Mesenchymal stem cell (in vitro differentiated cells and primary cell): ENCODE results near the gene NOSTRIN.
"Not testable (repeated sequence)": the region's sequence is repeated elsewhere in the genome, so short reads cannot be mapped to it uniquely, and the experiment has no call there.

Experiments
- DNase-seq: peaks from one replicate; pipeline ENCODE4 v3.0.0-alpha.2; 2013
- H2AFZ ChIP-seq: one replicate; pipeline ENCODE4 v1.6.1; 2013; ENCODE audit warnings: low read depth, mild to moderate bottlenecking, control low read depth, inconsistent platforms, low read length, moderate library complexity
- H2AK5ac ChIP-seq: 2 replicates; pipeline ENCODE4 v1.6.1; 2013; ENCODE audit warnings: low read length, moderate library complexity, mild to moderate bottlenecking, inconsistent platforms; ENCODE audit not compliant: severe bottlenecking
- H2BK120ac ChIP-seq: one replicate; pipeline ENCODE4 v1.6.1; 2013; ENCODE audit warnings: low read depth, mild to moderate bottlenecking, inconsistent platforms, low read length, moderate library complexity
- H2BK12ac ChIP-seq, 2 experiments: one replicate each; pipeline ENCODE4 v1.6.1; 2013; ENCODE audit warnings: inconsistent platforms in 2 of 2, low read length in 2 of 2, mild to moderate bottlenecking in 2 of 2, moderate library complexity in 2 of 2, control low read depth in 1 of 2
- H2BK15ac ChIP-seq: one replicate; pipeline ENCODE4 v1.6.1; 2013; ENCODE audit warnings: mild to moderate bottlenecking, low read depth, inconsistent platforms; ENCODE audit not compliant: poor library complexity, severe bottlenecking
- H2BK5ac ChIP-seq: 2 replicates; pipeline ENCODE4 v1.6.1; 2013; ENCODE audit warnings: low read depth, mild to moderate bottlenecking, low read length, control low read depth, inconsistent platforms; ENCODE audit not compliant: poor library complexity, severe bottlenecking
- H3K14ac ChIP-seq, 2 experiments: one replicate each; pipeline ENCODE4 v1.6.1; 2013; ENCODE audit warnings: inconsistent platforms in 2 of 2, low read length in 2 of 2, control low read depth in 1 of 2, mild to moderate bottlenecking in 1 of 2, moderate library complexity in 1 of 2
- H3K18ac ChIP-seq, 2 experiments: one replicate each; pipeline ENCODE4 v1.6.1; 2013; ENCODE audit warnings: inconsistent platforms in 2 of 2, low read length in 2 of 2, control low read depth in 1 of 2, low read depth in 1 of 2, mild to moderate bottlenecking in 1 of 2
- H3K23ac ChIP-seq, 2 experiments: one replicate each; pipeline ENCODE4 v1.6.1; 2013; ENCODE audit warnings: inconsistent platforms in 2 of 2, low read length in 2 of 2, mild to moderate bottlenecking in 2 of 2, moderate library complexity in 2 of 2, control low read depth in 1 of 2
- H3K27ac ChIP-seq: 2 replicates; pipeline ENCODE4 v1.5.1; 2013; ENCODE audit warnings: mild to moderate bottlenecking, moderate library complexity, low read length, control low read depth, inconsistent platforms; ENCODE audit not compliant: poor library complexity, severe bottlenecking
- H3K27me3 ChIP-seq, 2 experiments: 2 replicates each; pipeline versions ENCODE4 v1.6.1 to v1.7.0; 2013; ENCODE audit warnings: low read length in 2 of 2, mild to moderate bottlenecking in 2 of 2, moderate library complexity in 2 of 2, control low read depth in 1 of 2, inconsistent platforms in 1 of 2; ENCODE audit not compliant: control insufficient read depth in 1 of 2, insufficient read depth in 1 of 2
- H3K36me3 ChIP-seq, 2 experiments: 2 replicates each; pipeline versions ENCODE4 v1.6.1 to v1.7.0; 2013; ENCODE audit warnings: low read length in 2 of 2, control low read depth in 1 of 2, inconsistent platforms in 1 of 2, low read depth in 1 of 2, mild to moderate bottlenecking in 1 of 2; ENCODE audit not compliant: insufficient read depth in 2 of 2, control insufficient read depth in 1 of 2
- H3K4ac ChIP-seq, 2 experiments: one replicate each; pipeline ENCODE4 v1.6.1; 2013; ENCODE audit warnings: inconsistent platforms in 2 of 2, low read length in 2 of 2, mild to moderate bottlenecking in 2 of 2, moderate library complexity in 2 of 2, control low read depth in 1 of 2, low read depth in 1 of 2
- H3K4me1 ChIP-seq: 2 replicates; pipeline ENCODE4 v1.6.1; 2013; ENCODE audit warnings: low read depth, low read length, control low read depth; ENCODE audit not compliant: control insufficient read depth, insufficient read depth
- H3K4me2 ChIP-seq: 2 replicates; pipeline ENCODE4 v1.6.1; 2013; ENCODE audit warnings: low read length, mild to moderate bottlenecking, inconsistent platforms; ENCODE audit not compliant: poor library complexity, severe bottlenecking
- H3K4me3 ChIP-seq, 2 experiments: 2 replicates each; pipeline versions ENCODE4 v1.5.1 to v1.7.0; 2013; ENCODE audit warnings: low read length in 2 of 2, mild to moderate bottlenecking in 2 of 2, control low read depth in 1 of 2, low read depth in 1 of 2; ENCODE audit not compliant: insufficient read depth in 1 of 2
- H3K79me1 ChIP-seq: replicated peaks from 2 replicates; pipeline ENCODE4 v1.6.1; 2013; ENCODE audit warnings: mild to moderate bottlenecking, control low read depth, low read length, inconsistent platforms; ENCODE audit not compliant: poor library complexity, severe bottlenecking
- H3K9ac ChIP-seq: 2 replicates; pipeline ENCODE4 v1.7.0; 2013; ENCODE audit warnings: mild to moderate bottlenecking, low read length, moderate library complexity
- H3K9me3 ChIP-seq: 2 replicates; pipeline ENCODE4 v1.7.0; 2013; ENCODE audit warnings: mild to moderate bottlenecking, low read length; ENCODE audit not compliant: control insufficient read depth
- H4K8ac ChIP-seq: one replicate; pipeline ENCODE4 v1.6.1; 2013; ENCODE audit warnings: inconsistent platforms, mild to moderate bottlenecking, low read length, moderate library complexity
- H4K91ac ChIP-seq: one replicate; pipeline ENCODE4 v1.6.1; 2013; ENCODE audit warnings: mild to moderate bottlenecking, low read length, inconsistent platforms
- WGBS: methylation state at CpG from one replicate; pipeline ENCODE4 v1.1.7; 2013; ENCODE audit warnings: mixed read lengths; 5-methylcytosine and 5-hydroxymethylcytosine counted together

Gene NOSTRIN

GRCh38 chr2:168789776-168790175 lies 12.7 kb upstream of the NOSTRIN start:
- Histone ChIP-seq H3K4me1 (no peaks in the 10 kb centered on the region), H2BK12ac (no peak overlapping the region), H3K4ac (no peak overlapping the region), H4K8ac (no peak overlapping the region), H2BK120ac (no peak overlapping the region), H3K4me2 (no peak overlapping the region), H4K91ac (no peak overlapping the region), H3K79me1 (no peaks in the 10 kb centered on the region), H3K9ac (no peak overlapping the region), H3K36me3 (no peaks in the 10 kb centered on the region), H3K27ac (no peak overlapping the region), H2AFZ (no peak overlapping the region), H3K14ac (no peak overlapping the region), H3K4me3 (no peak overlapping the region), H2BK5ac (no peak overlapping the region), H2BK15ac (no peak overlapping the region), H3K18ac (no peak overlapping the region), H3K23ac (no peak overlapping the region), H2AK5ac (no peak overlapping the region), H3K9me3 (no peaks in the 10 kb centered on the region), H3K27me3 (peaks cover 0 to 18% of the 10 kb centered on the region in 2 experiments)
- WGBS: 91% methylated on average over 5 of the region's 7 CpGs
- no peak for DNase-seq

GRCh38 chr2:168790226-168790902 lies 12.1 kb upstream of the NOSTRIN start:
- Histone ChIP-seq H4K8ac (no peak overlapping the region), H2BK12ac (no peak overlapping the region), H3K4me2 (no peak overlapping the region), H3K27ac (no peak overlapping the region), H3K9me3 (no peaks in the 10 kb centered on the region), H3K4ac (no peak overlapping the region), H2BK120ac (no peak overlapping the region), H3K36me3 (no peaks in the 10 kb centered on the region), H3K79me1 (no peaks in the 10 kb centered on the region), H3K23ac (no peak overlapping the region), H2AK5ac (no peak overlapping the region), H2BK15ac (no peak overlapping the region), H2BK5ac (no peak overlapping the region), H3K18ac (no peak overlapping the region), H3K14ac (no peak overlapping the region), H3K4me1 (no peaks in the 10 kb centered on the region), H2AFZ (no peak overlapping the region), H3K27me3 (peaks cover 0 to 18% of the 10 kb centered on the region in 2 experiments), H4K91ac (no peak overlapping the region), H3K9ac (no peak overlapping the region), H3K4me3 (no peak overlapping the region)
- WGBS: 98% methylated on average over 5 of the region's 5 CpGs
- no peak for DNase-seq

GRCh38 chr2:168791140-168791539 lies 11.3 kb upstream of the NOSTRIN start:
- not testable (repeated sequence) for H2AFZ ChIP-seq, H4K8ac ChIP-seq, H3K79me1 ChIP-seq, H2BK12ac ChIP-seq, H3K4ac ChIP-seq, H3K27ac ChIP-seq, H4K91ac ChIP-seq, H3K4me1 ChIP-seq, H2BK5ac ChIP-seq, H3K9me3 ChIP-seq, H2BK15ac ChIP-seq, H3K14ac ChIP-seq, H2AK5ac ChIP-seq, DNase-seq, H3K36me3 ChIP-seq, H3K4me3 ChIP-seq, H2BK120ac ChIP-seq, H3K4me2 ChIP-seq, H3K9ac ChIP-seq, H3K23ac ChIP-seq, H3K18ac ChIP-seq
- H3K27me3 ChIP-seq: peaks cover 0 to 18% of the 10 kb centered on the region in 2 experiments
- 100% methylated on average over 1 of the region's 2 CpGs for WGBS

GRCh38 chr2:168793596-168793995 lies 8.8 kb upstream of the NOSTRIN start:
- WGBS: 97% methylated on average over 2 of the region's 2 CpGs

More at GRCh38 chr2:168793596-168793995, 8.8 kb upstream of the NOSTRIN start:
- H3K4me2 ChIP-seq: no peak overlapping the region
- no peak overlapping the region for H3K27ac ChIP-seq
- H3K79me1 ChIP-seq: no peaks in the 10 kb centered on the region
- no peaks in the 10 kb centered on the region for H3K36me3 ChIP-seq
- no peak overlapping the region for H3K4ac ChIP-seq
- H2AFZ ChIP-seq: no peak overlapping the region
- no peak overlapping the region for H3K23ac ChIP-seq
- no peak overlapping the region for H3K18ac ChIP-seq
- no peak overlapping the region for H2BK12ac ChIP-seq
- H4K8ac ChIP-seq: no peak overlapping the region
- H3K9me3 ChIP-seq: no peaks in the 10 kb centered on the region
- no peaks in the 10 kb centered on the region for H3K4me1 ChIP-seq
- no peak overlapping the region for H3K14ac ChIP-seq
- no peak overlapping the region for H3K4me3 ChIP-seq
- H2AK5ac ChIP-seq: no peak overlapping the region
- no peak overlapping the region for H4K91ac ChIP-seq
- peaks cover 0 to 6% of the 10 kb centered on the region in 2 experiments for H3K27me3 ChIP-seq
- no peak overlapping the region for H2BK120ac ChIP-seq
- H3K9ac ChIP-seq: no peak overlapping the region
- no peak for DNase-seq
- H2BK15ac ChIP-seq: no peak overlapping the region
- no peak overlapping the region for H2BK5ac ChIP-seq
